Lower leg skin (tissue), 3 donors: Measurements from ENCODE around the gene DMD.

Experiments
- CTCF ChIP-seq, 3 donors: fragments of 450-650 bp; IDR thresholded peaks; one replicate each; pipeline ENCODE4 v1.5.1; 2016; ENCODE audit warnings: antibody characterized with exemption in 3 of 3, mild to moderate bottlenecking in 3 of 3, moderate library complexity in 2 of 3
- POLR2A ChIP-seq, 2 donors: fragments of 450-650 bp; IDR thresholded peaks; one replicate each; pipeline ENCODE4 v1.6.1; 2016 to 2017; ENCODE audit warnings: antibody characterized with exemption in 2 of 2, mild to moderate bottlenecking in 1 of 2, moderate library complexity in 1 of 2

GRCh38 chrX:31350808-31351074 lies 1860.6 kb downstream of the DMD start:
- no peak for TF ChIP-seq POLR2A (IDR thresholded peaks at IDR 0.05)
- no peak for TF ChIP-seq CTCF (IDR thresholded peaks at IDR 0.05)
